Esophagus squamous epithelium (tissue), 5 donors: ENCODE measurements around the gene ZIC4. TPM values are rescaled to one million over a fixed set of nuclear protein-coding genes. Genes with fewer than 3 reads are reported as not detected.

ENCODE experiments used
- DNase-seq: peaks from one replicate; lab custom pipeline; 2025; lab: John Stamatoyannopoulos, UW
- H3K27ac ChIP-seq, 4 donors: fragments of 200-600 bp; sonication (generic); one replicate each; pipeline ENCODE4 v1.5.1; 2016 to 2019; ENCODE audit warnings: mild to moderate bottlenecking in 1 of 4
- H3K27me3 ChIP-seq, 4 donors: fragments of 200-600 bp; sonication (generic); 1 replicate in 3 of 4; 2 replicates in 1 of 4; pipeline versions ENCODE4 v1.5.1 to v1.6.0; 2017 to 2021; ENCODE audit warnings: antibody characterized with exemption in 1 of 4
- H3K36me3 ChIP-seq, 3 donors: fragments of 200-600 bp; sonication (generic); one replicate each; pipeline ENCODE4 v1.5.1; 2016 to 2019
- H3K4me1 ChIP-seq, 3 donors: fragments of 200-600 bp; sonication (generic); one replicate each; pipeline ENCODE4 v1.5.1; 2017 to 2019
- H3K4me3 ChIP-seq, 4 donors: fragments of 200-600 bp; sonication (generic); 1 replicate in 3 of 4; 2 replicates in 1 of 4; pipeline ENCODE4 v1.5.1; 2016 to 2019; ENCODE audit warnings: mild to moderate bottlenecking in 2 of 4, moderate library complexity in 1 of 4
- H3K9me3 ChIP-seq, 3 donors: fragments of 200-600 bp; sonication (generic); one replicate each; pipeline ENCODE4 v1.5.1; 2016 to 2019
- POLR2A ChIP-seq, 4 donors: fragments of 450-650 bp; IDR thresholded peaks; one replicate each; pipeline ENCODE4 v1.6.1; 2017; ENCODE audit warnings: antibody characterized with exemption in 4 of 4, mild to moderate bottlenecking in 4 of 4, moderate library complexity in 3 of 4
- WGBS, 2 donors: methylation state at CpG; one replicate each; pipeline ENCODE4 v1.1.5; 2018; 5-methylcytosine and 5-hydroxymethylcytosine counted together
- intact Hi-C: fragments of 100-400 bp; cut with DNase I; formaldehyde crosslinking; loops from one replicate; pipeline ENCODE4 v1.15.0; 2022
- total RNA-seq, 4 donors: library from RNA; depleted of rRNA; stranded (reverse); fragments of >200 nt; gene quantifications; one replicate each; pipeline ENCODE4 v1.1.0, GENCODE V29; 2016
- TF ChIP-seq, protein P1 (sequence below), 6 experiments: fragments of 450-650 bp in 4 of 6; fragments of 200-600 bp in 2 of 6; sonication (generic) in 2 of 6; IDR thresholded peaks; one replicate each; pipeline ENCODE4 v1.5.1; 2016 to 2019; ENCODE audit warnings: antibody characterized with exemption in 6 of 6, mild to moderate bottlenecking in 4 of 6, moderate library complexity in 4 of 6
- donor health status: DM: yes; HTN: yes; CAD: no.

ZIC4 gene
- total RNA-seq, 4 donors from 2014 or later = not detected

DNA sequence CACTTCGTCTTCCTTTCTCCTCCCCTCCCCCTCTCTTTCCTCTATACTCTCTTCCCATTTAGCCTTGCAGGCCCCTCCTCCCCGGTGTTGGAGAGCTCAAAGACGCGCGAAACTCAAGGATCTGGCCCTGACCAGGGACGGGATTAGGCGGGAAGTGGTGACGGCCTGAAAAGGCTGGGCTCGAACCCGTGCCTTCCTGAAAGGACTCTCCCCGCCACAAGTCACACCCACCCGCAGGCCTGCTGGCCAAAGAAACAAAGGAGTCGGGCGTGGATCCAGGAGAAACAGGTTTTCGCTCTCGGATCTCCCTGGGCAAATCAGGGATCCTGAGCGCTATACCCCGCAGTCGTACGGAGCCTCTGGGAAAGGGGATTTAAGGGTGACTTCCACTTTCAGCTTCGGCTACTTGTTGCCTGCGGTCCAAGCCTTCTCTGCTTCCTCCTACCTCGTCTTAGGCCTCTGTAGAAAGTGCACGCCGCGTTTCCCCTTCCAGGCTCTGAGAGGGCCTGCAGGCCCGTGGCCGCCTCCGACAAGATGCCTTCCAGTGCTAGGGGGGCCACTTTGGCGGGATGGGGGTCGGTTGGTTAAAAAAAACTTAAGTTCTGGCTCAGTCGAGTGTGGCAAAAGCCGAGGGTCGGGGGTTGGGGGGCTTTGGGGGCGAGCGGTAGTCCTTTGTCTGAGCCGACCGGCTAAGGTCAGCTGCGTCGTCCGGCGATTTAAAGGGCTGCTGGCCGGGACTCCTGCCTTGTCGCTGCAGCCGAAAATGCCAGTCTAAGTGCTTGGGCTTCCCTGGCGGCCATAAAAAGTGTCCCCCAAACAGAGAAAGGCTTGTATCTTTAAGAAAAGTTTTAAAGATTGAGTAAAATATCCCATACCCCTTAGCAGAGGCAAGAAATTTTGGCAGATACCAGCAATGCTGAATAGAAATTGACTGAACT lies 8.2 kb downstream of the ZIC4 start:
- Histone ChIP-seq H3K27me3 (peaks cover 8 to 100% (median 41%) of the 10 kb centered on the region in 4 donors), H3K4me1 (peaks cover 5 to 41% (median 9%) of the 10 kb centered on the region in 3 donors), H3K27ac (no peak overlapping the region), H3K9me3 (no peaks in the 10 kb centered on the region), H3K36me3 (no peaks in the 10 kb centered on the region), H3K4me3 (no peak overlapping the region)
- 20 to 26% methylated on average over 27 to 34 of the region's 46 CpGs for WGBS, 2 donors
- intact Hi-C loops = no loop called here
- no peak for DNase-seq
- TF ChIP-seq, protein P1, sequence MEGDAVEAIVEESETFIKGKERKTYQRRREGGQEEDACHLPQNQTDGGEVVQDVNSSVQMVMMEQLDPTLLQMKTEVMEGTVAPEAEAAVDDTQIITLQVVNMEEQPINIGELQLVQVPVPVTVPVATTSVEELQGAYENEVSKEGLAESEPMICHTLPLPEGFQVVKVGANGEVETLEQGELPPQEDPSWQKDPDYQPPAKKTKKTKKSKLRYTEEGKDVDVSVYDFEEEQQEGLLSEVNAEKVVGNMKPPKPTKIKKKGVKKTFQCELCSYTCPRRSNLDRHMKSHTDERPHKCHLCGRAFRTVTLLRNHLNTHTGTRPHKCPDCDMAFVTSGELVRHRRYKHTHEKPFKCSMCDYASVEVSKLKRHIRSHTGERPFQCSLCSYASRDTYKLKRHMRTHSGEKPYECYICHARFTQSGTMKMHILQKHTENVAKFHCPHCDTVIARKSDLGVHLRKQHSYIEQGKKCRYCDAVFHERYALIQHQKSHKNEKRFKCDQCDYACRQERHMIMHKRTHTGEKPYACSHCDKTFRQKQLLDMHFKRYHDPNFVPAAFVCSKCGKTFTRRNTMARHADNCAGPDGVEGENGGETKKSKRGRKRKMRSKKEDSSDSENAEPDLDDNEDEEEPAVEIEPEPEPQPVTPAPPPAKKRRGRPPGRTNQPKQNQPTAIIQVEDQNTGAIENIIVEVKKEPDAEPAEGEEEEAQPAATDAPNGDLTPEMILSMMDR (IDR thresholded peaks at IDR 0.05) = no peak
- no peak for TF ChIP-seq POLR2A (IDR thresholded peaks at IDR 0.05)

DNA sequence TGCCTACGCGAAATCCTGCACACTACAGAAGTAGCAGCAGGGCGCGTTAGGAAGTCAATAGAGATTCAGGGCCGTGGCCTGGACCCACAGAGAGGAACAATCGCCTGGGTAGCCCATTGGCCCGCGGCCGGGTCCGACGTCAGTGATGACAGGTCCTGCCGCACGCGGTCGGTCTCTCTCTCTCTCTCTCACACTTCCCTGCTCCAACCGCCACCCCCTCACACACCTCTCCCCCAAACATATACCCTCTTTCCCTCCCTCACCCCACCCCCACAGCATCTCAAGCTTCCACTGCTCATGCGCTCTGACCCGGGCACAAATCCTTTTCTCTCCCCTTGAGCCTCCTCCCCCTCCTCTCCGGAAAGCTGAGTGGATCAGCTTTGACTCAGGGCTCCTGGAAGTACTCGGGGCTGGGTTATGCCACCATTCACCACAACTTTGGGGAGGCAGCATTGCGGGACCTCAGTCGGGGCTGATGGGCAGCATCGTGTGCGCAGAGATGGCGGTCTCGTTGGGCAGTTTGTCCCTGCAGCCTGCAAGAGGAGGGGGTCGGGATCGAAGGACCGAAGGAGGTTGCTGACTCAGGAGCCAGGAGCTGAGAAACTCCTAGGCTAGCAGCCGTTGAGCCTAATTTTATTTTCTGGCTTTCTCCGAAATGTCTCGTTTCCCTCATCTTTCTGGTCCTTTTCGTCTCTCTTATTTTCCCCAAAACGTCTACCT lies 9.0 kb downstream of the ZIC4 start:
- no peaks in the 10 kb centered on the region for H3K9me3 ChIP-seq
- H3K27ac ChIP-seq = no peak overlapping the region
- H3K4me1 ChIP-seq = peaks cover 12 to 49% (median 13%) of the 10 kb centered on the region in 3 donors
- intact Hi-C loops = no loop called here
- no peak overlapping the region for H3K4me3 ChIP-seq
- TF ChIP-seq POLR2A (IDR thresholded peaks at IDR 0.05) = no peak
- TF ChIP-seq, protein P1 (IDR thresholded peaks at IDR 0.05) = no peak
- DNase-seq = no peak
- peaks cover 8 to 100% (median 48%) of the 10 kb centered on the region in 4 donors for H3K27me3 ChIP-seq
- no peaks in the 10 kb centered on the region for H3K36me3 ChIP-seq
- WGBS, 2 donors = 5 to 12% methylated on average over 30 to 32 of the region's 34 CpGs

DNA sequence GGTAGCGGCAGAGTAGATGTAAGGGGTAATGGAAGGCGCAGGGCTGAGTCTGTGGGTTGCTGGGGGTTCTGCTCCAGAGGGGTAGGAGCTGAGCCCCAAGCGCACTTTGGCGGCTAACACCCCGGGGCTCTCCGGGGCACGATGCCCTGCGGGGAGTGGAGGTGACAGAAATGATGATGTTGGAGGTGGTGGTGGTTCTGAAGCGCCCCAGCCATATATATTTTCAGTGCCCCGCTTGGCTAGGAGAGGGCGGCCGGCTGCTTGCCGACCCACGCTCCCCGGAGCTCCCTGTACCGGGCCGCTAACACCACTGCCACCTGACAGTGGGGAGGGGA lies 9.7 kb downstream of the ZIC4 start:
- H3K4me1 ChIP-seq = peaks cover 17 to 55% (median 18%) of the 10 kb centered on the region in 3 donors
- no peaks in the 10 kb centered on the region for H3K9me3 ChIP-seq
- H3K4me3 ChIP-seq = no peak overlapping the region
- H3K27ac ChIP-seq = no peak overlapping the region
- intact Hi-C loops = no loop called here
- WGBS, 2 donors = 9 to 15% methylated on average over 13 to 17 of the region's 17 CpGs
- TF ChIP-seq, protein P1 (IDR thresholded peaks at IDR 0.05) = no peak
- no peak for TF ChIP-seq POLR2A (IDR thresholded peaks at IDR 0.05)
- H3K27me3 ChIP-seq = peaks cover 8 to 100% (median 54%) of the 10 kb centered on the region in 4 donors
- no peaks in the 10 kb centered on the region for H3K36me3 ChIP-seq
- no peak for DNase-seq

DNA sequence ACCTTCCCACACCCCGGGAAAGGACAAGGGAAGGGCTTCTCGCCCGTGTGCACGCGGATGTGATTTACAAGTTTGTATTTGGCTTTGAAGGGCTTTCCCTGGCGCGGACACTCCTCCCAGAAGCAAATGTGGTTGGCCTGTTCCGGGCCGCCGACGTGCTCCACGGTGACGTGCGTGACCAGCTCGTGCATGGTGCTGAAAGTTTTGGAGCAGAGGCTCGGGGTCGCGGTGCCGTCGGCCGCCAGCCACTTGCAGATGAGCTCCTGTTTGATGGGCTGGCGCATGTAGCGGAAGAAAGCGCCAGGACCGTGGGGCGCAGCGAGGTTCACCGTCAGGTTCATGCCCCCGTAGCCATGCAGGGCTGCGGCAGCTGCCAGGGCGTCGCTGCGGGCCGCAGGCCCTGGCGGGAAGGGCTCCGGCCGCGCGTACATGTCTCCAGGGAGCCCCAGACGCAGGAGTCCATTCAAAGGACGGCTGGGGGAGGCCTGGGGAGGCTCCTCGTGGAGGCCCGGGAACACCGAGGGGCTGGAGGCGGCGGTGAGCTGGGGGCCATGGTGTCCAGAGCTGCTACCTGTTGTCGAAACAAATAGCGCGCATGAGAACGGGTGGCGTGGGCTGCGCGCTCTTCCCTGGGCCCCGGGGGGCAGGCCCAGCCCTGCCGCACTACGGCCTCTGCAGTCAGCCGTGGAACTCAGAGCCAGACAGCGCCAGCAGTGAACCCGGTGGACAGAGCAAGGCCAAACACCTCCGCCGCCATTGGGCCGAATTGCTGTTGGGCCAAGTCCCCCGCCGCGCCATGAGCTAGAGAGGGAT lies 10.2 kb downstream of the ZIC4 start:
- Histone ChIP-seq H3K36me3 (no peaks in the 10 kb centered on the region), H3K4me1 (peaks cover 17 to 61% (median 18%) of the 10 kb centered on the region in 3 donors), H3K4me3 (no peak overlapping the region), H3K9me3 (peaks cover 0 to 5% (median 3%) of the 10 kb centered on the region in 3 donors), H3K27me3 (peaks cover 8 to 100% (median 58%) of the 10 kb centered on the region in 4 donors), H3K27ac (no peak overlapping the region)
- TF ChIP-seq, protein P1 (IDR thresholded peaks at IDR 0.05) = no peak
- no peak for TF ChIP-seq POLR2A (IDR thresholded peaks at IDR 0.05)
- intact Hi-C loops = no loop called here
- no peak for DNase-seq
- 20% methylated on average over 1 to 12 of the region's 65 CpGs for WGBS, 2 donors
